ENCODE results near the gene EIF4E1B. TPM values are rescaled to one million over a fixed set of nuclear protein-coding genes. Genes with fewer than 3 reads are reported as not detected.

The EIF4E1B gene
- total and polyA plus RNA-seq, 2 donors (not counting 1 experiment from before 2014, with no cell fraction given): not detected

GRCh38 chr5:176625512-176625911, 5.0 kb upstream of the EIF4E1B start:
- H2AFZ ChIP-seq (ENCODE audit: insufficient read depth, low read depth, low read length, poor library complexity, severe bottlenecking): no peak overlapping the region
- DNase-seq: no peak
- WGBS (ENCODE audit: insufficient coverage): 86% methylated on average over 2 of the region's 2 CpGs
- ChIA-PET POLR2A (interaction anchor here (0.7 to 0.8 kb wide), 2 partner anchors 56 to 458 kb away, joined by 3 read pairs; no protein-coding TSS in a partner anchor), CTCF (no interaction called here)
- H3K36me3 ChIP-seq (replicated peaks in 1 of 2; ENCODE audit: control extremely low read depth in 1 of 2, control insufficient read depth in 1 of 2, extremely low read depth in 1 of 2, insufficient read depth in 2 of 2, low read length in 1 of 2): no peaks in the 10 kb centered on the region
- peaks cover 34% of the 10 kb centered on the region for H3K4me1 Mint-ChIP-seq
- H3K9me3 ChIP-seq (ENCODE audit: control extremely low read depth in 1 of 3, control insufficient read depth in 2 of 3, insufficient read depth in 1 of 3, low read length in 2 of 3): peaks cover 0 to 19% (median 0%) of the 10 kb centered on the region in 3 donors
- intact Hi-C loops (cut with micrococcal nuclease): no loop called here
- H3K4me2 ChIP-seq (replicated peaks; ENCODE audit: low read depth, low read length, poor library complexity, severe bottlenecking): no peak overlapping the region
- no peak for ATAC-seq (ENCODE audit: low read depth)
- no peaks in the 10 kb centered on the region for H3K9me3 Mint-ChIP-seq (ENCODE audit: insufficient read depth)
- TF ChIP-seq EZH2 (IDR thresholded peaks at IDR 0.05; ENCODE audit: borderline replicate concordance, insufficient read depth, low read depth, low read length, poor library complexity, severe bottlenecking): no peak
- H3K4me1 ChIP-seq (ENCODE audit: control insufficient read depth in 2 of 2, insufficient read depth in 2 of 2, low read length in 2 of 2): peaks cover 30 to 32% of the 10 kb centered on the region in 2 donors
- no peaks in the 10 kb centered on the region for H4K20me1 ChIP-seq (ENCODE audit: control insufficient read depth, insufficient read depth, low read length, poor library complexity, severe bottlenecking)
- H3K27ac Mint-ChIP-seq: no peak overlapping the region
- H3K27me3 Mint-ChIP-seq: peaks cover 47% of the 10 kb centered on the region
- H3K4me3 ChIP-seq (ENCODE audit: control extremely low read depth in 1 of 5, extremely low read depth in 1 of 5, insufficient read depth in 1 of 5, low read depth in 2 of 5, low read length in 4 of 5): no peak overlapping the region
- no peak overlapping the region for H3K4me3 Mint-ChIP-seq
- H3K9ac ChIP-seq (ENCODE audit: low read length): no peak overlapping the region
- H3K27ac ChIP-seq (ENCODE audit: low read length in 2 of 2): no peak overlapping the region
- peaks cover 0 to 50% (median 29%) of the 10 kb centered on the region in 4 experiments for H3K27me3 ChIP-seq (replicated peaks in 1 of 4; ENCODE audit: control extremely low read depth in 1 of 4, control insufficient read depth in 3 of 4, insufficient read depth in 4 of 4, low read length in 3 of 4)
- H3K79me2 ChIP-seq (ENCODE audit: control insufficient read depth, insufficient read depth, low read length): no peaks in the 10 kb centered on the region

GRCh38 chr5:176625966-176626875, 4.3 kb upstream of the EIF4E1B start:
- no peaks in the 10 kb centered on the region for H3K36me3 ChIP-seq (replicated peaks in 1 of 2; ENCODE audit: control extremely low read depth in 1 of 2, control insufficient read depth in 1 of 2, extremely low read depth in 1 of 2, insufficient read depth in 2 of 2, low read length in 1 of 2)
- Mint-ChIP-seq H3K4me1 (peaks cover 39% of the 10 kb centered on the region), H3K27me3 (peaks cover 49% of the 10 kb centered on the region), H3K27ac (no peak overlapping the region), H3K9me3 (ENCODE audit: insufficient read depth) (no peaks in the 10 kb centered on the region), H3K4me3 (no peak overlapping the region)
- H2AFZ ChIP-seq (ENCODE audit: insufficient read depth, low read depth, low read length, poor library complexity, severe bottlenecking): no peak overlapping the region
- POLR2A ChIA-PET: interaction anchor here (0.7 to 0.8 kb wide), 3 partner anchors 21 to 458 kb away, joined by 3 read pairs; partner anchors contain the start of gene TSPAN17
- no peak for DNase-seq
- ATAC-seq (ENCODE audit: low read depth): no peak
- TF ChIP-seq EZH2 (IDR thresholded peaks at IDR 0.05; ENCODE audit: borderline replicate concordance, insufficient read depth, low read depth, low read length, poor library complexity, severe bottlenecking): no peak
- TF ChIP-seq CTCF (IDR thresholded peaks at IDR 0.05): no peak
- no peaks in the 10 kb centered on the region for H3K79me2 ChIP-seq (ENCODE audit: control insufficient read depth, insufficient read depth, low read length)
- peaks cover 0 to 18% (median 0%) of the 10 kb centered on the region in 3 donors for H3K9me3 ChIP-seq (ENCODE audit: control extremely low read depth in 1 of 3, control insufficient read depth in 2 of 3, insufficient read depth in 1 of 3, low read length in 2 of 3)
- intact Hi-C loops (cut with micrococcal nuclease): no loop called here
- peaks cover 32 to 34% of the 10 kb centered on the region in 2 donors for H3K4me1 ChIP-seq (ENCODE audit: control insufficient read depth in 2 of 2, insufficient read depth in 2 of 2, low read length in 2 of 2)
- 84% methylated on average over 16 of the region's 25 CpGs for WGBS (ENCODE audit: insufficient coverage)
- no peak overlapping the region for H3K4me2 ChIP-seq (replicated peaks; ENCODE audit: low read depth, low read length, poor library complexity, severe bottlenecking)
- no peak overlapping the region for H3K27ac ChIP-seq (ENCODE audit: low read length in 2 of 2)
- no peaks in the 10 kb centered on the region for H4K20me1 ChIP-seq (ENCODE audit: control insufficient read depth, insufficient read depth, low read length, poor library complexity, severe bottlenecking)
- H3K4me3 ChIP-seq (ENCODE audit: control extremely low read depth in 1 of 5, extremely low read depth in 1 of 5, insufficient read depth in 1 of 5, low read depth in 2 of 5, low read length in 4 of 5): no peak overlapping the region
- H3K9ac ChIP-seq (ENCODE audit: low read length): no peak overlapping the region
- peaks cover 0 to 48% (median 25%) of the 10 kb centered on the region in 4 experiments for H3K27me3 ChIP-seq (replicated peaks in 1 of 4; ENCODE audit: control extremely low read depth in 1 of 4, control insufficient read depth in 3 of 4, insufficient read depth in 4 of 4, low read length in 3 of 4)
- CTCF ChIA-PET: no interaction called here
